ENCODE data around the gene WDR54.

The WDR54 gene

GRCh38 chr2:74428675-74429074, 7.1 kb downstream of the WDR54 start:
- H3K4me3 ChIP-seq (replicated peaks; ENCODE audit: insufficient read depth, low read length) = no peak overlapping the region
- H3K27ac ChIP-seq (replicated peaks) = no peak overlapping the region
- no peak for DNase-seq (ENCODE audit: low read depth in 1 of 2, low spot score in 1 of 2)
- TF ChIP-seq REST (IDR thresholded peaks at IDR 0.05; ENCODE audit: insufficient replicate concordance, low read depth) (no peak), POLR2AphosphoS5 (IDR thresholded peaks at IDR 0.05; ENCODE audit: low read depth) (no peak), GABPA (IDR thresholded peaks at IDR 0.05; ENCODE audit: low read depth) (no peak), CTCF (IDR thresholded peaks at IDR 0.05; ENCODE audit: insufficient read depth, low read length) (no peak), SPI1 (IDR thresholded peaks at IDR 0.05; ENCODE audit: borderline replicate concordance, low read depth) (no peak)
- no peaks in the 10 kb centered on the region for H3K27me3 ChIP-seq (ENCODE audit: insufficient read depth, poor library complexity, severe bottlenecking)

DNA sequence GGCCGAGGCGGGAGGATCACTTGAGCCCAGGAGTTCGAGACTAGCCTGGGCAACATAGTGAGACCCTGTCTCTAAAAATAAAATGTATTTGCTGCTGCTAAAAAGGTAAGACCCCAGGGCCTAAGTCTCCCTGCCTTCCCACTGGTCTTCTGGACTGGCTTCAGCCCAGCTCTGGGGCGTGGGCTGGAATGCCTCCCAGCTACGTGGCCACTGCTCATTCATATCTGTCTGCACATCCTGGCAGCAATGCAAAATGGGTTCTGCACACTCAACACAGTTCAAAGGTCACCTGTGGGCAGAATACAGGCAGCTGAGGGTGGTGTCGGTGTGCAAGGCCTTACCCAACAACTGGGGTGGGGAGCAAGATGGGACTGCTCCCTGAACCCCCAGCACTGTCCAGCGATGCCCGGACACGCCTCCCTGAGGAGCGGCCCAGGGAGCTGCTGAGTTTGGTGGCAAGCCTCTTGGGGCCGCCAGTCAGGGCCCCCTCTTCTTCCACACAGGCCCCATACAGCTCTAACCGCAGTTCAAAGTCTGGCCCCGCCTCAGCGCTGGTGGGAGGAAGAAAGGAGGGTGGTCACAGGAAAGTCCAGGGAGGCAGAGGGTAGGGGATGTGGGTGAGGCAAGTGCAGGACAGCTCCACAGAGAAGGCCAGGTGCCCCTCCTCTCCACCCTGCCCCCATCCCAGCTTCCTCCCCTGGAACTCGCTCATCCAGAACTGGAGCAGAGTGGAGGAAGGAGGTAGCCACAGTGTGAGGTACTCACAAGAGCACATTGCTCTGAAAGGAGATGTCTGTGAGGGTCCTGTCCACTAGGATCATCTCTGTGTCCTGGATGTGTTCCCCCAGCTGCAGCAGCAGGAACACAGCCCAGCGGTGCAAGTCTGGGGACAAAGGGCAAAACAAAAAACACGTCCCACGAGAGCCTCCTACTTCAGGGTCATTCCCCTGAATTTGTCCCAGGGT, 8.2 kb downstream of the WDR54 start:
- no peak for DNase-seq (ENCODE audit: low read depth in 1 of 2, low spot score in 1 of 2)
- TF ChIP-seq SPI1 (IDR thresholded peaks at IDR 0.05; ENCODE audit: borderline replicate concordance, low read depth) (no peak), GABPA (IDR thresholded peaks at IDR 0.05; ENCODE audit: low read depth) (no peak), CTCF (IDR thresholded peaks at IDR 0.05; ENCODE audit: insufficient read depth, low read length) (no peak), REST (IDR thresholded peaks at IDR 0.05; ENCODE audit: insufficient replicate concordance, low read depth) (no peak), POLR2AphosphoS5 (IDR thresholded peaks at IDR 0.05; ENCODE audit: low read depth) (no peak)
- Histone ChIP-seq H3K27me3 (ENCODE audit: insufficient read depth, poor library complexity, severe bottlenecking) (no peaks in the 10 kb centered on the region), H3K27ac (replicated peaks) (no peak overlapping the region), H3K4me3 (replicated peaks; ENCODE audit: insufficient read depth, low read length) (no peak overlapping the region)

DNA sequence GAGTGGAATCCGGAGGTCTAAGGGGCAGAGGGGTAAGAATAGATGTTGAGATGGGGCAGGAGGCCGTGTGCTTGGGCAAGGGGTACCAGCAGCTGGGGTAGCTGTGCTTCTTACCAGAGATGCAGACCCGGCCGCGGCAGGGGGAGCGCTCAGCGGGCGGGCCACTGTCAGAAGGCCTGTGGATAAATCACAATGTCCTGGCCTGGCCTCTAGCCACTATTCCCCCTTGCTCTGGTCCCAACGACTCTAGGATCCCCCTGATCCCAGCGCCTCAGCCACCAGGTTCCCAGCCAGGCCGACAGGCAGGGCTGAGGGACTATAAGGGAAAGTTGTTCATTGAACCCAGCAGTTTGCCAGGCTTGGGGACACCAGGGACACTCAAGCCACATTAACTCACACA, 9.0 kb downstream of the WDR54 start:
- DNase-seq (ENCODE audit: low read depth in 1 of 2, low spot score in 1 of 2) = no peak
- H3K27me3 ChIP-seq (ENCODE audit: insufficient read depth, poor library complexity, severe bottlenecking) = no peaks in the 10 kb centered on the region
- H3K27ac ChIP-seq (replicated peaks) = no peak overlapping the region
- H3K4me3 ChIP-seq (replicated peaks; ENCODE audit: insufficient read depth, low read length) = no peak overlapping the region
- TF ChIP-seq SPI1 (IDR thresholded peaks at IDR 0.05; ENCODE audit: borderline replicate concordance, low read depth) (no peak), POLR2AphosphoS5 (IDR thresholded peaks at IDR 0.05; ENCODE audit: low read depth) (no peak), GABPA (IDR thresholded peaks at IDR 0.05; ENCODE audit: low read depth) (no peak), REST (IDR thresholded peaks at IDR 0.05; ENCODE audit: insufficient replicate concordance, low read depth) (no peak), CTCF (IDR thresholded peaks at IDR 0.05; ENCODE audit: insufficient read depth, low read length) (no peak)

Measured in HL-60 (cell line).